Kidney (tissue), 14 donors: ENCODE results near the gene TAF1A. TPM values are rescaled to one million over a fixed set of nuclear protein-coding genes. Genes with fewer than 3 reads are reported as not detected.

Source experiments
- DNase-seq, 5 donors: peaks; one replicate each; pipeline ENCODE4 v3.0.0-alpha.2; 2013 to 2020
- FAIRE-seq: peaks from 2 replicates; lab custom pipeline; 2012; peaks lifted over from hg19 to GRCh38; lab: Jason Lieb, UNC
- H3K27ac ChIP-seq, 2 donors: one replicate each; pipeline ENCODE4 v1.7.0; 2013; ENCODE audit warnings: low read depth in 2 of 2, low read length in 2 of 2, inconsistent platforms in 1 of 2
- H3K27me3 ChIP-seq: one replicate; pipeline ENCODE4 v1.7.1; 2013; ENCODE audit warnings: low read length, inconsistent platforms; ENCODE audit not compliant: control insufficient read depth, insufficient read depth
- H3K36me3 ChIP-seq, 3 donors: one replicate each; pipeline versions ENCODE4 v1.7.0 to v1.7.1; 2013; ENCODE audit warnings: low read length in 3 of 3, control low read depth in 1 of 3, inconsistent platforms in 1 of 3; ENCODE audit not compliant: insufficient read depth in 3 of 3, control insufficient read depth in 2 of 3
- H3K4me1 ChIP-seq, 3 donors: one replicate each; pipeline versions ENCODE4 v1.7.0 to v1.7.1; 2013; ENCODE audit warnings: low read length in 3 of 3, inconsistent platforms in 1 of 3, low read depth in 1 of 3; ENCODE audit not compliant: control insufficient read depth in 2 of 3, insufficient read depth in 2 of 3
- H3K4me3 ChIP-seq, 3 donors: one replicate each; pipeline versions ENCODE4 v1.7.0 to v1.8.1; 2013; ENCODE audit warnings: low read length in 3 of 3, control low read depth in 1 of 3, inconsistent platforms in 1 of 3
- H3K9ac ChIP-seq, 3 donors: one replicate each; pipeline versions ENCODE4 v1.7.0 to v1.7.1; 2013; ENCODE audit warnings: low read length in 3 of 3, control low read depth in 1 of 3, inconsistent platforms in 1 of 3
- H3K9me3 ChIP-seq, 3 donors: one replicate each; pipeline versions ENCODE4 v1.7.0 to v1.7.1; 2013; ENCODE audit warnings: low read length in 3 of 3, control low read depth in 1 of 3, inconsistent platforms in 1 of 3; ENCODE audit not compliant: control insufficient read depth in 2 of 3, insufficient read depth in 1 of 3
- intact Hi-C: fragments of 100-400 bp; cut with DNase I; formaldehyde crosslinking; loops from one replicate; pipeline ENCODE4 v1.11.1; 2022
- polyA plus RNA-seq: library from polyadenylated mRNA; stranded (reverse); fragments of 350-450 nt; fragmentation: Illumina TruSeq; extraction: RNeasy Lipid Tissue Mini Kit (QIAGEN cat#74804); gene quantifications from one replicate; pipeline ENCODE4 v1.2.3, GENCODE V29; 2014; ENCODE audit warnings: low read depth, low replicate concordance; ENCODE audit not compliant: insufficient read depth
- total RNA-seq: library from RNA; stranded (reverse); fragmentation: NEBNext Ultra II Directional; extraction: Animal tissue kit (Norgen Biotek cat#: 25700); gene quantifications from one replicate; pipeline ENCODE4 v1.2.1, GENCODE V29; 2021
- TF ChIP-seq, protein P1 (sequence below): IDR thresholded peaks from 3 replicates; pipeline ENCODE4 v1.5.1; 2012; ENCODE audit warnings: mild to moderate bottlenecking, moderate library complexity, borderline replicate concordance; ENCODE audit not compliant: insufficient read depth; ENCODE audit errors: extremely low read depth
- donor health status: control.
- donor health status: control.
- donor health status: control.
- donor health status: control.
- donor health status: control.
- donor health status: DM: yes; HTN: yes; CAD: no.
- donor health status: Normal renal cell carcinoma (clear cell type).

TAF1A gene
- total and polyA plus RNA-seq, 2 donors from 2014 or later: 1.9 to 8.2 TPM

DNA sequence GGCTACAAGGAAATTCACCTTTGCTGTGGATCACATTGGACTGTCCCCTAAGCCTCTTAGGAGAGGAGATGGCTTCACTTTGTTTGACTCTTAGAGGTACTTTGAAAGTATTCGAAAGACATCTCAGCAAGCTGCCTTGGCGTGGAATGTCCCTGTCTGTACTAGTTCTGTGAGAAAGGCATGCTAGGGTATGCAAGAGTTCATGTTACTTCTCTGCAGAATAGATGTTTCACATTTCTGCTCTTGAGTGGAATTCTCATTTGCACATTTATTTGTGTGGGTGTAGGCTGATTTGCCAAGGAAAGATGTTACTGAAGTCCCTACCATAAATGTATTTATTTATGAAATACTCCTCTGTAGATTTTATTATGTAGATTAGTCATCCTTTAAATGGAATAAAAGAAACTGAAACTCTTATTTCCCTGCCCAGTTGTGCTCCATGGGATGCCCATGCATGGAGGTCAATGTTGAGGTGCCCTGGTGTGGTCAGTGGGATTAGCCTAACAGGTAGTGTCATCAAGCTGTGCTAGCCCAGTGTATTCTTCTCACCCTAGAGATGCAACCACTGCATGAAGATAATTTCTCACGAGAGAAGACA is 42.0 kb upstream of the TAF1A start:
- DNase-seq (no peak), FAIRE-seq (no peak)
- intact Hi-C loops: loop anchor here (5.0 kb wide), 1 partner anchor 169 kb away; no protein-coding TSS in a partner anchor
- no peaks in the 10 kb centered on the region for H3K27me3 ChIP-seq
- H3K36me3 ChIP-seq: peaks cover 12 to 27% (median 24%) of the 10 kb centered on the region in 3 donors
- no peak overlapping the region for H3K27ac ChIP-seq
- H3K9me3 ChIP-seq: no peaks in the 10 kb centered on the region
- H3K4me3 ChIP-seq: no peak overlapping the region
- TF ChIP-seq, protein P1, sequence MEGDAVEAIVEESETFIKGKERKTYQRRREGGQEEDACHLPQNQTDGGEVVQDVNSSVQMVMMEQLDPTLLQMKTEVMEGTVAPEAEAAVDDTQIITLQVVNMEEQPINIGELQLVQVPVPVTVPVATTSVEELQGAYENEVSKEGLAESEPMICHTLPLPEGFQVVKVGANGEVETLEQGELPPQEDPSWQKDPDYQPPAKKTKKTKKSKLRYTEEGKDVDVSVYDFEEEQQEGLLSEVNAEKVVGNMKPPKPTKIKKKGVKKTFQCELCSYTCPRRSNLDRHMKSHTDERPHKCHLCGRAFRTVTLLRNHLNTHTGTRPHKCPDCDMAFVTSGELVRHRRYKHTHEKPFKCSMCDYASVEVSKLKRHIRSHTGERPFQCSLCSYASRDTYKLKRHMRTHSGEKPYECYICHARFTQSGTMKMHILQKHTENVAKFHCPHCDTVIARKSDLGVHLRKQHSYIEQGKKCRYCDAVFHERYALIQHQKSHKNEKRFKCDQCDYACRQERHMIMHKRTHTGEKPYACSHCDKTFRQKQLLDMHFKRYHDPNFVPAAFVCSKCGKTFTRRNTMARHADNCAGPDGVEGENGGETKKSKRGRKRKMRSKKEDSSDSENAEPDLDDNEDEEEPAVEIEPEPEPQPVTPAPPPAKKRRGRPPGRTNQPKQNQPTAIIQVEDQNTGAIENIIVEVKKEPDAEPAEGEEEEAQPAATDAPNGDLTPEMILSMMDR: no peak
- H3K9ac ChIP-seq: no peak overlapping the region
- no peaks in the 10 kb centered on the region for H3K4me1 ChIP-seq

DNA sequence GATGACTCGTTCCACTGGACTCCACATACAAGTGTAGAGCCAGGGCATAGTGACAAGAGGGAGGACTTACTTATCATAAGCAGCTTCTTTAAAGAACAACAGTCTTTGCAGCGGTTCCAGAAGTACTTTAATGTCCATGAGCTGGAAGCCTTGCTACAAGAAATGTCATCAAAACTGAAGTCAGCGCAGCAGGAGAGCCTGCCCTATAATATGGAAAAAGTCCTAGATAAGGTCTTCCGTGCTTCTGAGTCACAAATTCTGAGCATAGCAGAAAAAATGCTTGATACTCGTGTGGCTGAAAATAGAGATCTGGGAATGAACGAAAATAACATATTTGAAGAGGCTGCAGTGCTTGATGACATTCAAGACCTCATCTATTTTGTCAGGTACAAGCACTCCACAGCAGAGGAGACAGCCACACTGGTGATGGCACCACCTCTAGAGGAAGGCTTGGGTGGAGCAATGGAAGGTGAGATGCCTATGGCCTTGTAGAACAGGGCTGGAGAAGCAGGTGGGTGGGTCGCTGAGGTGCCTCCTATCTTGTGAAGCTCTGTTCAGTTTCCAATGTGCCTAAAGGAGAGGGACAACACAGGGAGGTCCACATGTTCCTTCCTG is 40.3 kb upstream of the TAF1A start:
- intact Hi-C loops: loop anchor here (5.0 kb wide), 1 partner anchor 168 kb away; no protein-coding TSS in a partner anchor
- no peak overlapping the region for H3K27ac ChIP-seq
- H3K9me3 ChIP-seq: no peaks in the 10 kb centered on the region
- DNase-seq (no peak), FAIRE-seq (no peak)
- H3K36me3 ChIP-seq: peaks cover 12 to 31% (median 30%) of the 10 kb centered on the region in 3 donors
- no peaks in the 10 kb centered on the region for H3K4me1 ChIP-seq
- H3K9ac ChIP-seq: no peak overlapping the region
- TF ChIP-seq, protein P1: no peak
- no peaks in the 10 kb centered on the region for H3K27me3 ChIP-seq
- H3K4me3 ChIP-seq: no peak overlapping the region

DNA sequence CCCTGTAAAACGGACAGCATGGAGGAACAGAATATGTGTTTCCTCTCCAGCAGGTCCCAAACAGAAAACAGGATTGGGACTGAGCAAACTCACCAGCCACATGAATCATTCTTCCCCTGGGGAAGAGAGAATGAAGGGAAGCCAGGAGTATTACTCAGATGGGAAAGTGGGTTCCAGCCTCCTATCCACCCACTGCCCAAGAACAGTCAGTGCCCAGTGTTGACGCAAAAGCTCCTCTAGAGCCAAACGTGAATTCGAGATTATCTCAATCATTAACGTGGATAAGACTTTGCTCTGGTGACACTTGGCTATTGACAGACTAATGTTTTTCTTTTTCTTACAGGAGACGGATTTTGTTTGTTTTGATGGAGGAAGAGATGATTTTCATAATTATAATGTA is 37.5 kb upstream of the TAF1A start:
- TF ChIP-seq, protein P1: no peak
- intact Hi-C loops: no loop called here
- H3K9me3 ChIP-seq: no peaks in the 10 kb centered on the region
- FAIRE-seq: no peak
- no peak for DNase-seq
- no peak overlapping the region for H3K4me3 ChIP-seq
- no peak overlapping the region for H3K27ac ChIP-seq
- H3K27me3 ChIP-seq: no peaks in the 10 kb centered on the region
- H3K4me1 ChIP-seq: no peaks in the 10 kb centered on the region
- H3K9ac ChIP-seq: no peak overlapping the region
- peaks cover 12 to 36% (median 28%) of the 10 kb centered on the region in 3 donors for H3K36me3 ChIP-seq
